GM12864 (cell line): ENCODE data around the gene SLC34A1.

Source experiments
- DNase-seq: peaks from one replicate; pipeline ENCODE4 v3.0.0-alpha.2; 2011; ENCODE audit warnings: low read depth
- H3K4me3 ChIP-seq: 2 replicates; pipeline ENCODE4 v1.5.1; 2011; ENCODE audit warnings: mild to moderate bottlenecking, low read depth, low read length, control low read depth
- TF ChIP-seq, protein P1 (sequence below): IDR thresholded peaks from 2 replicates; pipeline ENCODE4 v1.5.1; 2011; ENCODE audit warnings: low read depth, mild to moderate bottlenecking, moderate library complexity, low read length, control low read depth, inconsistent platforms; ENCODE audit errors: missing control alignments

SLC34A1 gene

DNA sequence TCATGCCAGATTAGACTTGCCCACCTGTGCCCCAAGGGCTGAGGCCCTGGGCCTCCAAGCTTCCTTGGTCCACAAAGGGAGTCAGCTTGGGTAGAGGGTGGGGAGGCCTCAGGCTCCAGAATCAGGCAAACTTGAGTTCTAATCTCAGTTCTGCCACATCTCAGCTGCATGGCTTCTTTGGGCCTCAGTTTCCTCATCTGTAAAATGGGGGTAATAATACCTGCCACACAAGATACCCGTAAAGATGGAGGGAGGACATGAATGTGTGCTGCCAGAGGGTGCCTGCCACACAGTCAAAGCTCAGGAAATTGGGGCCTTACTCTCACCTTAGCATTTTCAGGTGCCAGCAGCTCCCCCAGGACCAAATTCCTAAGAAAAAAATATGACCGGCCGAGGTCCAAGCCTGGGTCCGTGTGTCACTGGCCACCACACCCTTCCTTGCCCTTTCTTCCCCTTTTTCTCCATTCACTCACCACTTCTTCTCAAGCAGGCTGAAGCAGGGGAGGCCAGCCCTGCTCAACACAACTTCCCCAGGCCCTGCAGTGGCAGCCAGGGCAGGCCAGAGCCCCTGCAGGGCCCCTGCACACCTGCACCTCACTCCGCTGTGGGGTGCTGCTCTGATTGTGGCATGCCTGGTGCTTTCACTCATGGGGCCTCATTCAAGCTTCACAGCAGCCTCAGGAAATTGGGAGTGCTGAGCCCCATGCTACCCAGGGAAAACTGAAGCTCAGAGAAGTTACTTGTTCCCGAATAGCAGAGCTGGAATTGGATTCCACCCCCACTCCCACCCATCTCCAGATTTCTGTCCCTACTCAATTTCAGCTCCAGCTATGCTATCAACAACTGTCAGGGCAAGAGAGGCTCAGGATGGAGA lies 22.6 kb upstream of the SLC34A1 start:
- H3K4me3 ChIP-seq = no peak overlapping the region; the same call in 1 of the 2 replicates
- DNase-seq = no peak
- TF ChIP-seq, protein P1, sequence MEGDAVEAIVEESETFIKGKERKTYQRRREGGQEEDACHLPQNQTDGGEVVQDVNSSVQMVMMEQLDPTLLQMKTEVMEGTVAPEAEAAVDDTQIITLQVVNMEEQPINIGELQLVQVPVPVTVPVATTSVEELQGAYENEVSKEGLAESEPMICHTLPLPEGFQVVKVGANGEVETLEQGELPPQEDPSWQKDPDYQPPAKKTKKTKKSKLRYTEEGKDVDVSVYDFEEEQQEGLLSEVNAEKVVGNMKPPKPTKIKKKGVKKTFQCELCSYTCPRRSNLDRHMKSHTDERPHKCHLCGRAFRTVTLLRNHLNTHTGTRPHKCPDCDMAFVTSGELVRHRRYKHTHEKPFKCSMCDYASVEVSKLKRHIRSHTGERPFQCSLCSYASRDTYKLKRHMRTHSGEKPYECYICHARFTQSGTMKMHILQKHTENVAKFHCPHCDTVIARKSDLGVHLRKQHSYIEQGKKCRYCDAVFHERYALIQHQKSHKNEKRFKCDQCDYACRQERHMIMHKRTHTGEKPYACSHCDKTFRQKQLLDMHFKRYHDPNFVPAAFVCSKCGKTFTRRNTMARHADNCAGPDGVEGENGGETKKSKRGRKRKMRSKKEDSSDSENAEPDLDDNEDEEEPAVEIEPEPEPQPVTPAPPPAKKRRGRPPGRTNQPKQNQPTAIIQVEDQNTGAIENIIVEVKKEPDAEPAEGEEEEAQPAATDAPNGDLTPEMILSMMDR = peak; percentile 16

DNA sequence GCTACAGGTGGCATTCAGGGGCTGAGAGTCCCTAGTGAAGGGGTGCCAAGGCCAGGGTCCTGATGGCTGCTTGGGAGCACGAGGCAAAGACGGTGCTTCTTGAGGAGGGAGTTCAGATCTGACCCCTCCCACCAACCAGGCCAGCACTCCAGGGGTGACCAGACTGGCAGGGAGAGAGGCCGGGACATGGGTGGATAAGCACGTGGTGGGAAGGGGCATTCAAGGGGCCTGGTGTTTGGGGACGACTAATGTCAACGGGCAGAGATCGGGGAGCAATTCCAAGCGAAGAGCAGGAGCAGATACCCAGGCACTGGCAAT lies 22.0 kb upstream of the SLC34A1 start:
- TF ChIP-seq, protein P1 = no peak
- DNase-seq = no peak
- peak overlapping the region; percentile 45; the same call in 1 of the 2 replicates for H3K4me3 ChIP-seq

DNA sequence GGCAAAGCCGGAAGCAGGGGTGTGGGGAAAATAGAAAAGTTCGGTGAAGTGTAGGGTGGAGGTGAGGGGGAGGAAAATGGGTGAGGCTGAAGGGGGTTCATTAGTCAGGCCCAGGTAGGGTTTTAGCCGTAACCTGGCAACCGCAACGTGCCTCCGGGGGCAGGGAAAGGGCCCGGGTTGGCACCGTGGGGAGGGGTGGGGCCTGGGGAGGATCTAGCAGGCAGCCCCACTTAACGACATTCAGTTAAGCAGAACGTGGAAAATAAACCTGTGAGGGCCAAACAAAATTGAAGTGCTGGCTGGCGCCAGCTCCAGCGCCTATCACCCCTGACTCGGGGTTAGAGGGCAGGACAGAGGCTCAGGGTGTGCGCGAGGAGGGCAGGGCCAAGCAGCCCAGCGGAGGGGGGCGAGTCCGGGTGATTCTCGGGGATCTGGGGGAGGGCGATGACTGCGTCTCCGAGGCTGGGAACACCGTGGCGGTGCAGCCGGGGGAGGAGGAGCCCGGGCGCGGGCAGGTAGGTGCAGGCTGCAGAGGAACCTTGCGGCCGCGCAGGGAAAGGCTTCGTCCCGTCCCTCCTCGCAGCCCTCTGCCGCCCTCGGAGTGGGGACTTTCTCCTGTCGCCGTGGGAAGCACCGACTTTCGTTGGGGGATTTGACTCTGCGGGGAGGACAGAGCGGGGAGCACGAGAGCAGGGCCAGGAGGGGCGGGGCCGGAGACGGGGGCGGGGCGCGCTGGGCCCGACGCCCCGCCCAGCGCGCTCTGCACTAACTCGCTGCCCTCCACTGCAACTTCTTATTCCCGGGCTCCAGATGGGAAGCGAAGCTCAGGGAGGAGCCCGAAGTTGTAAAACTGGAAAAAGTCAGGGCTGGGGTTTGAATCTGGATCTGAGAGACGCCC lies 21.4 kb upstream of the SLC34A1 start:
- DNase-seq = no peak
- peak overlapping the region; percentile 45 for H3K4me3 ChIP-seq
- TF ChIP-seq, protein P1 = no peak

- TF ChIP-seq, protein P1 = no peak
- DNase-seq = no peak
- H3K4me3 ChIP-seq = peak overlapping the region; percentile 45; the same call in 1 of the 2 replicates
Observed at GRCh38 chr5:177363565-177363964, 20.7 kb upstream of the SLC34A1 start.

- H3K4me3 ChIP-seq = no peak overlapping the region
- TF ChIP-seq, protein P1 = no peak
- peak; percentile 59 for DNase-seq
Observed at GRCh38 chr5:177364159-177364962, 19.9 kb upstream of the SLC34A1 start.

GRCh38 chr5:177365845-177366527 lies 18.2 kb upstream of the SLC34A1 start:
- DNase-seq = no peak
- no peak overlapping the region for H3K4me3 ChIP-seq
- TF ChIP-seq, protein P1 = no peak
